Measurements from ENCODE around the gene ZNF778.

- TF ChIP-seq CTCF (IDR thresholded peaks at IDR 0.05; ENCODE audit: insufficient read depth, low read length) (no peak), POLR2AphosphoS5 (IDR thresholded peaks at IDR 0.05; ENCODE audit: low read depth) (no peak), REST (IDR thresholded peaks at IDR 0.05; ENCODE audit: insufficient replicate concordance, low read depth) (no peak)
Observed at GRCh38 chr16:89222931-89223330, 5.4 kb downstream of the ZNF778 start.

All from HL-60 (cell line).